Bone marrow (tissue), 2 donors: Measurements from ENCODE around the gene ZNF208.
"Not testable (repeated sequence)": the region's sequence is repeated elsewhere in the genome, so short reads cannot be mapped to it uniquely, and the experiment has no call there.

Source experiments
- DNase-seq, 2 donors: peaks; one replicate each; lab custom pipeline; 2025; lab: John Stamatoyannopoulos, UW

The ZNF208 gene

DNA sequence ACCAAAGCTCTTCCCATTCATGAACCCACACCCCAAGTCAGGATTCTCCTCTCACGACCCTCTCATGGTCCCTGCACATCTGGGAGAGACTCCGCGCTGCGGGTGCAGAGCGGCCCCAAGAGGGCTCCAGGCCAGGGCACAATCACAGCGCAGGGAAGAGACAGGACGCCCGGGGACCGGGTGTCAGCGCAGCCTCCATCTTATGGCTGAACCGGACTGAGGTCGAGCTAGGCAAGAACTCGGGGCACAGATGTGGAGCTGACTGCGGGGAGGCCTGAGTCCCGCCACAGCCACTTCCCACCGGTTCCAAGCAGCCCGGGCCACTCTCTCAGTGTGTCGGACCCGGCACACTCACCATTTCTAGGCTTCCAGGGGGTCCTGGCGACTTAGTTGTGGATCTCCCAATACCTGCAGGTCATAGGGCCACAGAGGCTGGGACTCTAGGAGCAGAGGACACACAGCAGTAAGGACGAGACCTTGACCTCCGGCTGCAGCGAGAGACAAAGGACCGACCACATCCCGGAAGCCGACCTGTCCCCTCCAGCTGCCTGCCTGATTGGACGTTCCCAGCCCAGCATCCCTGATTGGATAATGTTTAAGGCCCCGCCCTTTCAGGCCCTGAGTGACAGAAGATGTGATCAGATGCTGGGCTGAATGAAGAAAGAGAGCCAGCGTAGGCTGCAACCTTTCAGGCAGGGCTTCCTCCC, at the start of gene ZNF208:
Gene ZNF208, minus strand, starts transcription at position 507 of the 707 bp plus-strand sequence. Its CDS starts 149 bp downstream, at position 358.
- DNase-seq = not testable (repeated sequence)

DNA sequence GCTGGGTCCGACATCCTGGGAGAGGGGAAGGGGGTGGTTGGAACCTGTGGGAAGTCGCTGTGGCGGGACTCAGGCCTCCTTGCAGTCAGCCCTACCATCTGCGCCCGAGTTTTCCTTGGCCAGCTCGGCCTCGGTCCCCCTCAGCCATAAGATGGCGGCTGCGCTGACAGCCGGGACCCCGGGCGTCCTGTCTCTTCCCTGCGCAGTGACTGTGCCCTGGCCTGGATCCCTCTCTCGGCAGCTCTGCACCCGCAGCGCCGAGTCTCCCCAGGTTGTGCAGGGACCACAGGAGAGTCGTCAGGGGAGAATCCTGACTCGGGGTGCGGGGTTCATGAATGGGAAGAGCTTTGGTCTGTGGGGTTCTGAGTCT, 41.9 kb upstream of the ZNF208 start:
- no peak for DNase-seq

DNA sequence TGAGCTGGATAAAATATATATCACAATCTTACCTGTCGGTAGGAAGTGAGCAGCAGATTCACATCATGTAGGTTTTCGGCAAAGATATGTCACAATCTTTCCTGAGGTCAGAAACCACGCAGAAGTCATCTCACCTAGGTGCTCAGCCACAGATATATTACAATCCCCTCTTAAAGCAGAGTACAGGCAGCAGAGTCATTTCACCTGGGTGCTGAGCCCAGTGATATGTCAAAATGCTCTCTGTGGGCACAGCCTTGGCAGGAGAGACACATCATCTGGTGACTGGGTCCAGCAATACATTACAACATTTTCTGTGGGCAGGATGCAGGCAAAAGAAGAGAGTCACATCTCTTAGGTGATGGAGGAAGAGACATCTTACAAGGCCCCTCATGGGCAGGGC, 30.4 kb upstream of the ZNF208 start:
- DNase-seq = not testable (repeated sequence)

DNA sequence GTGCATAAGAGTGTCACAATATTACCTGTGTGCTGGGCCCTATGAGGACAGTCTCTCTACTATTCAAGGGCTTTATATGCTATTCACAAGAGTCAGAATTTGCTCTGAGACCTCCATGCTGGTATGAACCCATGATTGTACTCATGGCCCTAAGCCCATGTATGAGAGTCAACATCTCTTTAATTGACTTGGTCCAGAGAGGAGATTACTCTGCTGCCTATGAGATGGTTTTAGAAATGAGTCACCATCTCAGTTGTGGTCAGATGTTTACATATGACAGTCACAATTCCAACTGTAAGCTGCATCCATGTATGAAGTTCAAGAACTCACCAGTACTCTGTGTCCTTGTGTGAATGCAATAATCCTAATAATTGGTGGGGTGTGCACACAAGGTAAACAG, 19.9 kb upstream of the ZNF208 start:
- no peak for DNase-seq

DNA sequence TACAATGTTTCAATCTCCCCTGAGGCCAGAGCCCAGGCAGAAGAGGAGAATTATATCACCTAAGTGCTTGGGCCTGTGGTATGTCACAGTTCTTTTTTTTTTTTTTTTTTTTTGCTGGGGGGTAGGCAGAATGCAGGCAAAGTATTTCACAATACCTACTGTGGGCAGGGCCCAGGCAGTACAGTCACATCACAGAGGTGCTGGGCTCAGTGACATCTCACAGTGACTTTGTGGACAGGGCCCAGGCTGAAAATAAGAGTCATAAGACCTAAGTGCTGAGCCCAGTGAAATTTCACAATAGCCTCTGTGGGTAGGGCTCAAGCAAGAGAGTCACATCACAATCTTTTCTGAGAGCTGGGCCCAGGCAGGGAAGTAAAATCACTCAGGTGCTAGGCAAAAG, 15.9 kb upstream of the ZNF208 start:
- no peak for DNase-seq

DNA sequence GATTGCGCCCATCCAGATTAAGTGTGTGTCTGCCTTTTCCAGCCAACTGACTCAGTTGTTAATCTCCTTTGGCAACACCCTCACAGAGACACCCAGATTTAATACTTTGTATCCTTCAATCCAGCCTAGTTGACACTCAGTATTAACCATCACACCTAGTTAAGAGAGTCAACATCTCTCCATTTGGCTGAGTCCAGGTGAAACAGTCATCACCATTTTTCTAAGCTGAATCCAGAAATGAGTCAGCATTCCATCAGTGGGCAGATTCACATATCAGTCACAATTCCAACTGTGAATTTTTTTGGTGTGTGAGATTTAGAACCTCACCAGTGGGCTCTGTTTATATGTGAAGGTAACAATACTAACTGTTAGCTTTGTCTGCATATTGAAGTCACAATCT, 14.8 kb upstream of the ZNF208 start:
- not testable (repeated sequence) for DNase-seq

DNA sequence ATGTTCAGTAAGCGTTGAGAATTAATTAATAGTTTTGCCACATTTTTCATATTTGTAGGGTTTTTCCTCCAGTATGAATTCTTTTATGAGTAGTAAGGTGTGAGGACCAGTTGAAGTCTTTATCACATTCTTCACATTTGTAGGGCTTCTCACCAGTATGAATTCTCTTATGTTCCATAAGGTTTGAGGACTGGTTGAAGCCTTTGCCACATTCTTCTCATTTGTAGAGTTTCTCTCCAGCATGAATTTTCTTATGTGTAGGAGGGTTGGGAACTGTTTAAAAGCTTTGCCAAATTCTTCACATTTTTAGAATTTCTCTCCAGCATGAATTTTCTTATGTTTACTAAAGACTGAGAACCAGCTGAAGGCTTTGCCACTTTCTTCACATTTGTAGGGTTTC, 40.3 kb downstream of the ZNF208 start:
- no peak for DNase-seq

DNA sequence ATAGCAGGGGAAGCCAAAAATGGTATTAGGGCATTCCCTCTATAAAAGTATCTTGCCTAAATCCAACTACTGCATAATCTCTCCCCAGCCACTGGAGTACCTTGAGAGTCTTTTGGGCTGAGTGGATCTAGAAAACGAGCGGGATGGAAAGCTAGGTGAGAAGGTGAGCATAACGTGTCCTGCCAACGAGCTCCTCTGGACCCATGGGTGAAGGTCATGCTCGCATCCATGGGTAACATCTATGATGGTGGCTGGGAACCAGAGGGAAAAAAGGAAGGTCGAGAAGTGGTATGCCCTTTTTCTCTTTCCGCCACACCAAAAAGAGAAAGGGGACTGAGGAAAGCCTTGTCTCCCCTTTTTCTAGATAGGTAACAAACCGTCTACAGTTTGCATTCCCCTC, 63.0 kb downstream of the ZNF208 start:
- DNase-seq = no peak

DNA sequence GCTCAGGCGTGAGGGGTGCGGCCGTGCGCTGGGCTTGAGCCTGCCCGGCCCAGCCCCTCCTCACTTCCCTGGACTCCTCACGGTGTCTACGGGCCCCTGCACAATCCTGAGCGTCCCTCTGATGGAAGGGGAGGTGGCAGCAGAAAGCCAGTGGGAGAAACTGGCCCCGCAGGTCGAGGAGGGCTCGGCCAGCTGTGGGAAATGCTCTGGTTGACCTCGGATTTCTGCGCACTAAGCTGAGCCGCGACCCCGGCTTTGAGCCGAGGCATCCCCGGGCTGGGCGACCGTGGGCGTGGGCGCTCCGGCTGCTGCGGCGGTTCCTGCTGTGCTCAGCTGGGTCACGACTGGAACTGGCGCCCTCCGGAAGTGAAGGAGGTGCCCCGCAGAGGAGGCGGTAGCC, 70.1 kb downstream of the ZNF208 start:
- DNase-seq = no peak

DNA sequence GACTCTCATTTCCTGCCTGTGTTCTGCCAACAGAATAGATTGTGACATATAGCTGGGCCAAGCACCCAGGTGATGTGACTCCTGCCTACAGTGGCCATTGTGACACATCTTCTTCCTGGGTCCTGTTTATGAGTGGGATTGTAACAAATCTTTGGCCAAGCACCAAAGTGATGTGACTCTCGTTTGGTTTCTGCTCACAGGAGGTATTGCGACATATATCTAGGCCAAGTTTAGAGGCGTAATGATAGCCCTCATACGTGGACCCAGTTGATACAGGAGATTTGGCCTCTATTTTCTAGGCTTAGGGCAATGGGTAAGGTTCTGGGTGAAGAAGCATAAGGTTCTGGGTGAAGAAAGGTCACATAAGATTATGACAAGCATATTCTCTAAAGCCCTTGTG, 76.2 kb downstream of the ZNF208 start:
- DNase-seq = no peak

DNA sequence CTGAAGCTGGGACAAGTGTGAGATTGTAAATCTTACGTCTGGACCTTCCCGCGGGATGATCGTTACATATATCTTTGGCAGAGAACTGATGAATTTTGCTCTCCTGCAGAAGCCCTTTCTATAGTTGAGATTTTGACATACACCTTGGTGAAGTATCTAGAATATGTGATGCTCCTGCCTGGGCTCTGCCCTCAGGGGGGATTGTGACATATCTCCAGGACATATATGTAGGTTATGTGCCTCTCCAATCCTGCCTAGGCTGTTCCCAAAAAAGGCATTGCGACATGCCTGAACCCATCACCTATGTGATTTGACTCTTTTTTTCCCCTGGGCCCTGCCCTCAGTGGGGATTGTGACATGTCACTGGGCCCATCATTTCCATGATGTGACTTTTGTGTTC, 76.6 kb downstream of the ZNF208 start:
- DNase-seq = no peak

DNA sequence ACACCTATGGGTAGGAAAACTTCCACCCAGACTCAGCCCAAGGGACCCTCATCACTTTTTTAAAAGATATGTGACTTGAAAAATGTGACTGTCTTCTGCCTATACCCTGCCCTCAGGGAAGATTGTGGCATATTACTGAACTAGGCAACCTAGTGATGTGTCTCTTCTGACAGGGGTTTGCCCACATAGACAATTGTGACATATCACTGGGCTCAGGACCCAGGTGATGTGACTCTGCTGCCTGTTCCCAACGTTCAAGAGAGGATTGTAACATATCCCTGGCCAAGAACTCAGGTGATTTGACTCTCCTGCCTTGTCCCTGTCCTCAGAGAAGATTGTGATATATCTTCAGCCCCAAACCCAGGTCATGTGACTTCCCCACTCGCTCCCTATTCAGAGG, 88.5 kb downstream of the ZNF208 start:
- DNase-seq = no peak

DNA sequence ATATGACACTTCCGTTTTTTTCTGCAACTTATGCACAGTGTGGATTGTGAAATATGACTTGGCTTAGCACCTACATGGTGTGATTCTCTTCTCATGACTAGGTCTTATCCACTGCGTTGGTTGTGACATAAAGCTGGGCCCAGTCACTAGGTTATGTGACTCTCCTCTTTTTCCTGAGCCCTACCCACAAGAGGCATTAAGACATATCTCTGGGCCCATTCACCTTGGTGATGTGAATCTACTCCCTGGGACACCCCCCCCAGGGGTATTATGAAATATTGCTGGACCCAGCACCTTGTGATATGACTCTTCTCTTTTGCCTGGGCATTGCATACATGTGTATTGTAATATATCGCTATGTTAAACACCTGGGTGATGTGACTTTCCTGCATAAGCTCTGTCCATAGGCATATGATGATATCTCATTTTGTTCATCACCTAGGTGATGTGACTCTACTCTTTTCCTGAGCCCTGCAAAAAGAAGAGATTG, 89.0 kb downstream of the ZNF208 start:
- no peak for DNase-seq

DNA sequence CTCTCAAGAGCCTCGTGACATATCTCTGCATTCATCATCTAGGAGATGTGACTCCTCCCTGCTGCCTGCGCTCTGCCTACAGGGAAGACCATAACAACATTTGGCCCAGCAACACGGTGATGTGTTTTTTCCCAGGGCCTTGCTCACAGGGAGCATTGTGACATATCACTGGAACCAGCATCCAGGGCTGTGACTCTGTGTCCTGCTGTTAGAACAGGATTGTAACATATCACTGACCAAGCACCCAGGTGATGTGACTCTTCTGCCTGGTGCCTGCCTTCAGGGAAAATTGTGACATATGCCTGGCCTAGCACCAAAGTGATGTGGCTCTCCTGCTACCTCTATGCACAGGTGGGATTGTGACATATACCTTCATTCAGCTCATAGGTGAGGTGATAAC, 95.3 kb downstream of the ZNF208 start:
- DNase-seq = no peak

DNA sequence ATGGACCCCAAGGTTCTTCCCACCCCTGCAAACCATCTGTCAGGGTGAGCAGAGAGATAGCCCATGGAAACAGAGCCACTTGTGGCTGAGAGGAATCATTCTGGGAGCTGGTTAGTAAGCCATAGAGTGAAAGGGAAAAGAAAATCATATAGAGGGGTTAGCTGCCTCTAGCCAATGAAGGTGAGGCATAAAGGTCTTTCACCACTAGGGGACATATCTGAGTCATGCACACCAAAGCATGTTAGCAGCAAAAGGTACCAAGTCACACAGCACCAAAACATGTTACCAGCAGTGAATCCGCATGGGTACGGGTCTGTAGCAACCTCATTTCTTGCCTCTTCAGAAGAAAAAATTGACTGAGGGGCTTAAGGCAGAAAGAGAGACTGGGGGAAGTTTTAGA, 98.1 kb downstream of the ZNF208 start:
- no peak for DNase-seq

DNA sequence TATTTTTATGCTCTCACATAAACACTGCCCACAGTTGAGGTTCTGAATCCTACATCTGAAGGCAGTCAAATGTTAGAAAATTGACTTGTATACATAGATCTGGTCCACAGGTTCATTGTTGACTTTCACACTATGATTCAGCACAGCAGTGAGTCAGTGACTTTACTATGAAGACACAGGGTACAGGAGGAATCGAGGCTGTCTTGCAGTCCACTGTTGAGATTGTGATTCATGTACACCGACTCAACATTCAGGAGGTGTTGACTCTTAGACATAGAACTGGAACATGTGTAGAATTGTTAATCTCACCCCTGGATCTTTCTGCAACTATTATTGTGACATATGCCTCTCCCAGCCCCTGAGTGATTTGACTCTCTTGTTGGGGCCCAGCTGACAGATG, 100.4 kb downstream of the ZNF208 start:
- DNase-seq = no peak

DNA sequence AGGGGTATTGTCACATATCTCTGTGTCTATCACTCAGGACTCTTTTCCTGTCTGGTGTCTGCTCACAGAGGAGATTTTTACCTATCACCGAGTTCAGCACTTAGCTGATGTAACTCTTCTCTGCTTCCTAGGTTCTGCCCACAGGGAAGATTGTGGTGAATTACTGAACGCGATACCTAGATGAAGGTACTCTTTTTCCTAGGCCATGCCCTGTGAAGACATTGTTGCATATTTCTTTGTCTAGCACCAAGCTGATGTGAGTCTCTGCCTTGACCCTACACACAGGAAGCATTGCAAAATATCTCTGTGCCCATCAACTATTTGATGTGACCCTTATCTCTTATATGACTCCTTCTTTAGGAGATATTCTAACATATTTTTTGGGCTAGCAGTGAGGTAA, 102.7 kb downstream of the ZNF208 start:
- DNase-seq = no peak

DNA sequence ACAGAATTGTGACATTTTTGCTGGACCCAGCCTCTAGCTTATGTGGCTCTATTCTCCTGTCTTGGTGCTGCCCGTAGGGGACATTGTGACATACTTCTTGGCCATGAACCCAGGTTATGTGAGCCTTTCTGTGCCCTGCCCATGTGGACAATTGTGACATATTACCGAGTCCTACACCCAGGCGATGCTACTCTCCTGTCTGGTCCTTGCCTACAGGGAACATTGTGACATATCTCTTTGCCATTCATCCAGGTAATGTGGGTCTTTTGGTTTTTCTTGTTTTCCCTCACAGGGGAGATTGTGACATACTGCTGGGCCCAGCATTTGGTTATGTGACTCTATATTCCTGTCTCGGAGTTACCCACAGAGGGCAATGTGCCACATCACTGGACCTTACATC, 103.2 kb downstream of the ZNF208 start:
- no peak for DNase-seq

DNA sequence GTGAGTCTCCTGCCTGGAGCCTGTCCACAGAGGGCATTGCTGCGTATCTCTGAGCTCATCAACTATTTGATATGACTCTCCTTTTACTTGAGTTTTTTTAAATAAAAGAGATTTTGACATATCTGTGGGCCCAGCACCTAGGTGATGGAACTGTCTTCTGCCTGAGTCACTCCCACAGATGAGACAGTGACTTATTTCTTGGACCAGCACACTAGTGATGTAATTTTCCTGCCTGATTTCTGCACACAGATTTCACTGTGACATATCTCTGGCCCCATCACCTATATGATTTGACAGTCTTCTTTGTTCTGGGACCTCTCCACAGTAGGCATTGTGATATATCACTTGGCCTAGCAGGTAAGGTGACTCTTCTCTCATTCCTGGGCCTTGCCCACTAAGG, 108.2 kb downstream of the ZNF208 start:
- no peak for DNase-seq

DNA sequence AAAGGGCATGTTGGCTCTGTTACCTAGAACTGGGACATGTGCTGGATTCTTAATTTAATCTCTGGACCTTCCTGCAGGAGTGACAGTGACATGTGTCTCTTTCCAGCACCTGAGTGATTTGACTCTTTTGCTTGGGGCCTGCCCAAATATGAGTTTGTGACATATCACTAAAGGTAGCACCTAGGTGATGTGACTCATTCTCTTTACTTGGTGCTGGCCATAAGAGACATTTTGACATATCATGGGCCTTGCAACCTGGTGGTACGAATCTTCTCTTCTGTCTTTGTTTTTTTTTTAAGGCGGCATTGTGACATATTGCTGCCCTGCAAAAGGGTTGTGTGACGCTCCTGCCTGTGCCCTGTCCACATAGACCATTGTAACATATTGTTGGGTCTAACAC, 108.9 kb downstream of the ZNF208 start:
- no peak for DNase-seq

DNA sequence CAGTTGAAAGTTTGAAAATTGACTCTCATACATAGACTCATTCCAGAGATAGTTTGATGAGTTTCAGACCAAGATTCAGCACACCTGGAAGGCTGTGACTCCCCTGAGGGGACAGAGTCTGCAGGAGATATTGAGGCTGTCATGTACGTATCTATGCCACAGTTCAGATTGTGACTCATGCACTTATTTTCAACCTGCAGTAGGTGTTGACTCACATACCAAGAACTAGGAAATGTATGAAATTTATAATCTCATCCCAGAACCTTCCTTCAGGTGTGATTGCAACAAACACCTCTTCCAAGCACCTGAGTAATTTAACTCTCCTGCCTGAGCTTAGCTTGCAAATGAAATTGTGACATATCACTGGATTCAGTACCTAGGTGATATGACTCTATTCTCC, 110.3 kb downstream of the ZNF208 start:
- no peak for DNase-seq

DNA sequence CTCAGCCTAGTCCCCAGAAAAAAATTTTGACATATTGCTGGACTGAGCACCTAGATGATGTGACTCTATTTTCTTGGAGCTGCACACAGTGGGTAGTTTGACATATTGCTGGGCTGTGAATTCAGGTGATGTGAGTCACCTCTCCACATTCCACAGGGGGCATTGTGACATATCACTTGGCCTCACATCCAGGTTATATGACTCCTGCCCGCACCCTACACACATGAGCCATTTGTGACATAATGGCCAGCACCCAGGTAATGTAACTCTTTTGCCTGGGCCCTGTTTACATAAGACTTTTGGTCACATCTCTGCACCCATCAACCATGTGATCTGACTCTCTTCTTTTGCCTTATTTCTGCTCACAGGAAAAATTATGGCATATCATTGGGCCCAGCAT, 119.7 kb downstream of the ZNF208 start:
- DNase-seq = no peak

DNA sequence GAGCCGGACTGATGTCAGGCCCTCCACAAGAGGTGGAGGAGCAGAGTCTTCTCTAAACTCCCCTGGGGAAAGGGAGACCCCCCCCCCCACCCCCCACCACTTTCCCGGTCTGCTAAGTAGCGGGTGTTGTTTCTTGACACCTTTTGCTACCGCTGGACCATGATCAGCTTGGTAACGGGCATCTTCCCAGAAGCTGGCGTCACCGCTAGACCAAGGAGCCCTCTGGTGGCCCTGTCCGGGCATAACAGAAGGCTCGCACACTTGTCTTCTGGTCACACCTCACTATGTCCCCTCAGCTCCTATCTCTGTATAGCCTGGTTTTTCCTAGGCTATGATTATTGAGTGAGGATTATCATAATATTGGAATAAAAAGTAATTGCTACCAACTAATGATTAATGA, 120.7 kb downstream of the ZNF208 start:
- DNase-seq = not testable (repeated sequence)

DNA sequence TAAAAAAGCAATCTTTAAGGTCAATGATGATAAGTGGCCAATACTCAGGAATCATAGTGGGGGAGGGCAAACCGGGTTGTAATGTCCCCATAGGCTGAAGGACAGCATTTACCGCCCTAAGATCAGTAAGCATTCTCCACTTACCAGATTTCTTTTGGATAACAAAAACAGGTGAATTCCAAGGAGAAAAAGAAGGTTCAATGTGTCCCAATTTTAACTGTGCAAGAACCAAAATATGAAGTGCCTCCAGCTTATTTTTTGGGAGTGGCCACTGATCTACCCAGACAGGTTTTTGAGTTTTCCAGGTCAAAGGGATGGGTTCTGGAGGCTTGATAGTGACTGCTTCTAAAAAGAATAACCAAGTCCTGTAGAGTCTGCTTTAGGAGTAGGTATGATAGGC, 125.2 kb downstream of the ZNF208 start:
- DNase-seq = not testable (repeated sequence)
